Measurements from ENCODE around the gene CYP27B1. TPM values are rescaled to one million over a fixed set of nuclear protein-coding genes. Genes with fewer than 3 reads are reported as not detected.

CYP27B1 gene
- total and polyA plus RNA-seq, 10 donors: 0.20 to 1.5 (median 0.47) TPM

DNA sequence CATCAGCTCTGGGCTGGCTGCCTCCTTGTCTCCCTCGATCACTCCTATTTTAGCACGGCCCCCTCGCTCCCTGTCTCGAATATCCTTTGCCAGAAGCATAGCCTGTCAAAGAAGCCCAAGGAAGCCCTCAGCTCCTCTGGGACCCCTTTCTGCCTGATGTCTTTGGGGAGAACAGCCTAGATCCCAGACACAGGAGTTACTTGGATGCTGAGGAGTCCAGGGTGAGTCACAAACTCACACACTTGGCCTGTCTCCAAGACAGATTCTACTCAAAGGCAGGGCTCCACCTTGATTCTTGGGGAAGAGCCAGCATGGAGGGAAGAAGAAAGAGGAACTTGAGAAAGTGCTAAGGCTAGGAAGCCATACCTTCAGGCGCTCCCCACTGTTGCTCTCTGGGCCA is 43.6 kb upstream of the CYP27B1 start:
- Histone ChIP-seq H3K4me3 (no peak overlapping the region), H3K27ac (no peak overlapping the region), H3K27me3 (replicated peaks in 1 of 7) (no peaks in the 10 kb centered on the region), H3K36me3 (peaks cover 0 to 74% (median 40%) of the 10 kb centered on the region in 6 donors), H3K9me3 (no peaks in the 10 kb centered on the region), H3K4me1 (peaks cover 0 to 16% (median 2%) of the 10 kb centered on the region in 6 donors)
- 85 to 97% (median 93%) methylated on average over 5 of the region's 5 CpGs for WGBS, 5 donors
- intact Hi-C loops (cut with DNase I; ENCODE audit: low total_unique reads): no loop called here
- DNase-seq: peak; percentile 25
- no peak for TF ChIP-seq POLR2A (IDR thresholded peaks at IDR 0.05)
- TF ChIP-seq POLR2AphosphoS5 (IDR thresholded peaks at IDR 0.05): no peak
- TF ChIP-seq, protein P1, sequence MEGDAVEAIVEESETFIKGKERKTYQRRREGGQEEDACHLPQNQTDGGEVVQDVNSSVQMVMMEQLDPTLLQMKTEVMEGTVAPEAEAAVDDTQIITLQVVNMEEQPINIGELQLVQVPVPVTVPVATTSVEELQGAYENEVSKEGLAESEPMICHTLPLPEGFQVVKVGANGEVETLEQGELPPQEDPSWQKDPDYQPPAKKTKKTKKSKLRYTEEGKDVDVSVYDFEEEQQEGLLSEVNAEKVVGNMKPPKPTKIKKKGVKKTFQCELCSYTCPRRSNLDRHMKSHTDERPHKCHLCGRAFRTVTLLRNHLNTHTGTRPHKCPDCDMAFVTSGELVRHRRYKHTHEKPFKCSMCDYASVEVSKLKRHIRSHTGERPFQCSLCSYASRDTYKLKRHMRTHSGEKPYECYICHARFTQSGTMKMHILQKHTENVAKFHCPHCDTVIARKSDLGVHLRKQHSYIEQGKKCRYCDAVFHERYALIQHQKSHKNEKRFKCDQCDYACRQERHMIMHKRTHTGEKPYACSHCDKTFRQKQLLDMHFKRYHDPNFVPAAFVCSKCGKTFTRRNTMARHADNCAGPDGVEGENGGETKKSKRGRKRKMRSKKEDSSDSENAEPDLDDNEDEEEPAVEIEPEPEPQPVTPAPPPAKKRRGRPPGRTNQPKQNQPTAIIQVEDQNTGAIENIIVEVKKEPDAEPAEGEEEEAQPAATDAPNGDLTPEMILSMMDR (IDR thresholded peaks at IDR 0.05 in 8 of 11, conservative IDR thresholded peaks at IDR 0.05 in 3 of 11): no peak

GRCh38 chr12:57809425-57809824 is 42.5 kb upstream of the CYP27B1 start:
- TF ChIP-seq POLR2AphosphoS5 (IDR thresholded peaks at IDR 0.05): no peak
- TF ChIP-seq, protein P1 (IDR thresholded peaks at IDR 0.05 in 8 of 11, conservative IDR thresholded peaks at IDR 0.05 in 3 of 11): no peak
- no peak for TF ChIP-seq POLR2A (IDR thresholded peaks at IDR 0.05)
- H3K27ac ChIP-seq: no peak overlapping the region
- H3K4me3 ChIP-seq: no peak overlapping the region
- H3K9me3 ChIP-seq: no peaks in the 10 kb centered on the region
- WGBS, 5 donors: 77 to 94% (median 92%) methylated on average over 3 of the region's 3 CpGs
- H3K4me1 ChIP-seq: peaks cover 0 to 8% (median 0%) of the 10 kb centered on the region in 6 donors
- intact Hi-C loops (cut with DNase I; ENCODE audit: low total_unique reads): loop anchor here (10.0 kb wide), 1 partner anchor 95 kb away; no protein-coding TSS in a partner anchor
- peaks cover 0 to 83% (median 40%) of the 10 kb centered on the region in 6 donors for H3K36me3 ChIP-seq
- DNase-seq: no peak
- no peaks in the 10 kb centered on the region for H3K27me3 ChIP-seq (replicated peaks in 1 of 7)

DNA sequence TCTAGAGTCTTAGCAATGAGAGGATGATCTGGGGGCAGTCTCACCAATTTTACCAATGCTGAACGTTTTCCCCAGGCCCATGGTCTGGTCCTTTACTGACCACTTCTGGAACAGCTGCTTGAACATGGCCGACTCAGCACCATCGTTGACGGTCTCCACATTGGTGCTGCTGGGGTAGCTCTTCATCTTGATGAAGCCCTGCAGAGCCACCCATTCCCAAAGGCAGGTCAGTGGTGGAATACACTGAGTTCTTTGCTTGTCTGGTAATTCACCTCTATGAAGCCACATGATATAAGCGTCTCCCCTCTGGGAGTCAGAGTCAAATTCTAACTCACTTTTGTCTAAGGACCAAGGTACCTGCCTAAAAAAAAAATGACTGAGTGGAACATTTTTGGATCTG is 41.5 kb upstream of the CYP27B1 start:
- H3K9me3 ChIP-seq: no peaks in the 10 kb centered on the region
- DNase-seq: no peak
- TF ChIP-seq POLR2AphosphoS5 (IDR thresholded peaks at IDR 0.05) (no peak), POLR2A (IDR thresholded peaks at IDR 0.05) (no peak)
- TF ChIP-seq, protein P1 (IDR thresholded peaks at IDR 0.05 in 8 of 11, conservative IDR thresholded peaks at IDR 0.05 in 3 of 11): no peak

DNA sequence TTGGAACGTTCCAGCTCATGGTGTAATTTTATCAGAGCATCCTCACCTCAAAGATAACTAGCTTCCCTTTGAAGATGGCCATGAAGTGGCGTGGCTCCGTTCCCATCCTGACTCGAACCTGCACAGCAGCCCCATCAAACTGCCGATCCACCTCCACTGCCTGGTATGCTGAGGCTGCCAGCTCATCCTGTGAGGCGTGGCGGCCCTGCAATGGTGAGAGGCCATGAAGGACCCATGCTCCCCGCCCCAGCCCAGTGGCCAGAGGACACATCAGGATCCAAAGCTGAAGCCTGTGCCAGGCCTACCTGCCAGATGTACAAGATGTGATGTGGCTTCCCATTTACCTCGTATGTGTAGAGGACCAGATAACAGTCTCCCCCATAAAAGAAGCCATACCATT is 40.4 kb upstream of the CYP27B1 start:
- no peak overlapping the region for H3K4me3 ChIP-seq
- WGBS, 5 donors: 95 to 96% (median 96%) methylated on average over 7 to 9 of the region's 9 CpGs
- H3K9me3 ChIP-seq: no peaks in the 10 kb centered on the region
- H3K27me3 ChIP-seq (replicated peaks in 1 of 7): no peaks in the 10 kb centered on the region
- intact Hi-C loops (cut with DNase I; ENCODE audit: low total_unique reads): loop anchor here (10.0 kb wide), 1 partner anchor 98 kb away; no protein-coding TSS in a partner anchor
- no peaks in the 10 kb centered on the region for H3K4me1 ChIP-seq
- peaks cover 0 to 96% (median 46%) of the 10 kb centered on the region in 6 donors for H3K36me3 ChIP-seq
- TF ChIP-seq, protein P1 (IDR thresholded peaks at IDR 0.05 in 8 of 11, conservative IDR thresholded peaks at IDR 0.05 in 3 of 11): no peak
- TF ChIP-seq POLR2A (IDR thresholded peaks at IDR 0.05) (no peak), POLR2AphosphoS5 (IDR thresholded peaks at IDR 0.05) (peak in 1 of 3 donors; percentile 43)
- no peak overlapping the region for H3K27ac ChIP-seq
- no peak for DNase-seq

More for the DNA sequence above, 41.5 kb upstream of the CYP27B1 start:
- H3K27ac ChIP-seq: no peak overlapping the region
- no peaks in the 10 kb centered on the region for H3K27me3 ChIP-seq (replicated peaks in 1 of 7)
- no peak overlapping the region for H3K4me3 ChIP-seq
- H3K4me1 ChIP-seq: no peaks in the 10 kb centered on the region
- 90 to 98% (median 94%) methylated on average over 5 of the region's 5 CpGs for WGBS, 5 donors
- peaks cover 0 to 91% (median 40%) of the 10 kb centered on the region in 6 donors for H3K36me3 ChIP-seq
- intact Hi-C loops (cut with DNase I; ENCODE audit: low total_unique reads): loop anchor here (10.0 kb wide), 1 partner anchor 96 kb away; no protein-coding TSS in a partner anchor
